HepG2 (cell line): Measurements from ENCODE around the gene GSG1.

Source experiments
- CHD2 ChIP-seq: IDR thresholded peaks from 2 replicates; pipeline ENCODE4 v1.6.1; 2011; ENCODE audit warnings: low read depth, low read length, improper control_type of control experiment
- POLR2AphosphoS5 ChIP-seq: IDR thresholded peaks from 2 replicates; pipeline ENCODE4 v1.6.1; 2012; ENCODE audit warnings: low read depth, low read length

GRCh38 chr12:13103391-13104033, at the start of gene GSG1:
- TF ChIP-seq POLR2AphosphoS5 (no peak), CHD2 (no peak)
